ENCODE results near the gene OR4M1.
"Not testable (repeated sequence)": the region's sequence is repeated elsewhere in the genome, so short reads cannot be mapped to it uniquely, and the experiment has no call there.

DNA sequence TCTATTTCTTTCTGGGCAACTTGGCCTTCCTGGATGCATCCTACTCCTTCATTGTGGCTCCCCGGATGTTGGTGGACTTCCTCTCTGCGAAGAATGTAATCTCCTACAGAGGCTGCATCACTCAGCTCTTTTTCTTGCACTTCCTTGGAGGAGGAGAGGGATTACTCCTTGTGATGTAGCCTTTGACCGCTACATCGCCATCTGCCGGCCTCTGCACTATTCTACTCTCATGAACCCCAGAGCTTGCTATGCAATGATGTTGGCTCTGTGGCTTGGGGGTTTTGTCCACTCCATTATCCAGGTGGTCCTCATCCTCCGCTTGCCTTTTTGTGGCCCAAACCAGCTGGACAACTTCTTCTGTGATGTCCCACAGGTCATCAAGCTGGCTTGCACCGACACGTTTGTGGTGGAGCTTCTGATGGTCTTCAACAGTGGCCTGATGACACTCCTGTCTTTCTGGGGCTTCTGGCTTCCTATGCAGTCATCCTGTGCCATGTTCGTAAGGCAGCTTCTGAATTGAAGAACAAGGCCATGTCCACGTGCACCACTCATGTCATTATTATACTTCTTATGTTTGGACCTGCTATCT lies 23.3 kb downstream of the OR4M1 start:
- TF ChIP-seq POLR2A (IDR thresholded peaks at IDR 0.05; ENCODE audit: low read length); GATA1 (IDR thresholded peaks at IDR 0.05; ENCODE audit: low read depth, low read length): not testable (repeated sequence)

All from erythroblast (primary cell).